Kidney (tissue), 14 donors: ENCODE measurements around the gene GULP1. TPM values are rescaled to one million over a fixed set of nuclear protein-coding genes. Genes with fewer than 3 reads are reported as not detected.

Experiments
- DNase-seq, 5 donors: peaks; one replicate each; pipeline ENCODE4 v3.0.0-alpha.2; 2013 to 2020
- FAIRE-seq: peaks from 2 replicates; lab custom pipeline; 2012; peaks lifted over from hg19 to GRCh38; lab: Jason Lieb, UNC
- H3K27ac ChIP-seq, 2 donors: one replicate each; pipeline ENCODE4 v1.7.0; 2013; ENCODE audit warnings: low read depth in 2 of 2, low read length in 2 of 2, inconsistent platforms in 1 of 2
- H3K27me3 ChIP-seq: one replicate; pipeline ENCODE4 v1.7.1; 2013; ENCODE audit warnings: low read length, inconsistent platforms; ENCODE audit not compliant: control insufficient read depth, insufficient read depth
- H3K36me3 ChIP-seq, 3 donors: one replicate each; pipeline versions ENCODE4 v1.7.0 to v1.7.1; 2013; ENCODE audit warnings: low read length in 3 of 3, control low read depth in 1 of 3, inconsistent platforms in 1 of 3; ENCODE audit not compliant: insufficient read depth in 3 of 3, control insufficient read depth in 2 of 3
- H3K4me1 ChIP-seq, 3 donors: one replicate each; pipeline versions ENCODE4 v1.7.0 to v1.7.1; 2013; ENCODE audit warnings: low read length in 3 of 3, inconsistent platforms in 1 of 3, low read depth in 1 of 3; ENCODE audit not compliant: control insufficient read depth in 2 of 3, insufficient read depth in 2 of 3
- H3K4me3 ChIP-seq, 3 donors: one replicate each; pipeline versions ENCODE4 v1.7.0 to v1.8.1; 2013; ENCODE audit warnings: low read length in 3 of 3, control low read depth in 1 of 3, inconsistent platforms in 1 of 3
- H3K9ac ChIP-seq, 3 donors: one replicate each; pipeline versions ENCODE4 v1.7.0 to v1.7.1; 2013; ENCODE audit warnings: low read length in 3 of 3, control low read depth in 1 of 3, inconsistent platforms in 1 of 3
- H3K9me3 ChIP-seq, 3 donors: one replicate each; pipeline versions ENCODE4 v1.7.0 to v1.7.1; 2013; ENCODE audit warnings: low read length in 3 of 3, control low read depth in 1 of 3, inconsistent platforms in 1 of 3; ENCODE audit not compliant: control insufficient read depth in 2 of 3, insufficient read depth in 1 of 3
- intact Hi-C: fragments of 100-400 bp; cut with DNase I; formaldehyde crosslinking; loops from one replicate; pipeline ENCODE4 v1.11.1; 2022
- polyA plus RNA-seq: library from polyadenylated mRNA; stranded (reverse); fragments of 350-450 nt; fragmentation: Illumina TruSeq; extraction: RNeasy Lipid Tissue Mini Kit (QIAGEN cat#74804); gene quantifications from one replicate; pipeline ENCODE4 v1.2.3, GENCODE V29; 2014; ENCODE audit warnings: low read depth, low replicate concordance; ENCODE audit not compliant: insufficient read depth
- total RNA-seq: library from RNA; stranded (reverse); fragmentation: NEBNext Ultra II Directional; extraction: Animal tissue kit (Norgen Biotek cat#: 25700); gene quantifications from one replicate; pipeline ENCODE4 v1.2.1, GENCODE V29; 2021
- TF ChIP-seq, protein P1 (sequence below): IDR thresholded peaks from 3 replicates; pipeline ENCODE4 v1.5.1; 2012; ENCODE audit warnings: mild to moderate bottlenecking, moderate library complexity, borderline replicate concordance; ENCODE audit not compliant: insufficient read depth; ENCODE audit errors: extremely low read depth
- donor health status: control.
- donor health status: control.
- donor health status: control.
- donor health status: control.
- donor health status: control.
- donor health status: DM: yes; HTN: yes; CAD: no.
- donor health status: Normal renal cell carcinoma (clear cell type).

GULP1 gene
- total and polyA plus RNA-seq, 2 donors from 2014 or later, result 12.2 to 34.4 TPM

DNA sequence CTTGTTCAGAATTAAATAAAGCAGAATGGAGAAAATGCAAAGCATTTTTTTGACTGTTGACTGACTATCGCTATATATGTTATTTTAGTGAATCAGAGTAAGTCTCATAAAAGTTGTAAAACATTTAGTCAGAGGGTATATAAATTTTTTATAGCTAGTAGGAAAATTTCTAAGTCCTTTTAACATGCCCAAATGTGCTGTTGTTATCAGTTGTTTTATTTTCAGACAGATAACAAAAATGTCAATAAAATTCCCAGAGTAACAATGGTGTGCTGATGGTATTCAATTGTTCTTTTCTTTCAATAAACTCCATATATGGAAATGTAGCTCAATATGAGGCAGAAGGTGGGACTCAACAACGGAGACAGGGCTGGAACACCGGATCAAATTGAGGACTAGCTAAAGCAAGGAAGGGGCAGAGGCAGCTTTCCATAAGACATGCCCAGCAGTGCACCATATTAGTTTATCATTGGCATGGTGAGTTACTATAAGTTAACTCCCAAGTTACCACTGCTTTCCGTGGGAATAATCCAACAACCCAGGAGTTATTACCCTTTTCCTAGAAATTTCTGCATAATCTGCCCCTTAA is 26.6 kb downstream of the GULP1 start:
- peaks cover 0 to 6% (median 0%) of the 10 kb centered on the region in 3 donors for H3K9me3 ChIP-seq
- no peaks in the 10 kb centered on the region for H3K27me3 ChIP-seq
- intact Hi-C loops, result no loop called here
- H3K27ac ChIP-seq, result no peak overlapping the region
- no peaks in the 10 kb centered on the region for H3K36me3 ChIP-seq
- TF ChIP-seq, protein P1, sequence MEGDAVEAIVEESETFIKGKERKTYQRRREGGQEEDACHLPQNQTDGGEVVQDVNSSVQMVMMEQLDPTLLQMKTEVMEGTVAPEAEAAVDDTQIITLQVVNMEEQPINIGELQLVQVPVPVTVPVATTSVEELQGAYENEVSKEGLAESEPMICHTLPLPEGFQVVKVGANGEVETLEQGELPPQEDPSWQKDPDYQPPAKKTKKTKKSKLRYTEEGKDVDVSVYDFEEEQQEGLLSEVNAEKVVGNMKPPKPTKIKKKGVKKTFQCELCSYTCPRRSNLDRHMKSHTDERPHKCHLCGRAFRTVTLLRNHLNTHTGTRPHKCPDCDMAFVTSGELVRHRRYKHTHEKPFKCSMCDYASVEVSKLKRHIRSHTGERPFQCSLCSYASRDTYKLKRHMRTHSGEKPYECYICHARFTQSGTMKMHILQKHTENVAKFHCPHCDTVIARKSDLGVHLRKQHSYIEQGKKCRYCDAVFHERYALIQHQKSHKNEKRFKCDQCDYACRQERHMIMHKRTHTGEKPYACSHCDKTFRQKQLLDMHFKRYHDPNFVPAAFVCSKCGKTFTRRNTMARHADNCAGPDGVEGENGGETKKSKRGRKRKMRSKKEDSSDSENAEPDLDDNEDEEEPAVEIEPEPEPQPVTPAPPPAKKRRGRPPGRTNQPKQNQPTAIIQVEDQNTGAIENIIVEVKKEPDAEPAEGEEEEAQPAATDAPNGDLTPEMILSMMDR, result no peak
- no peak for FAIRE-seq
- no peak overlapping the region for H3K9ac ChIP-seq
- peaks cover 0 to 3% (median 0%) of the 10 kb centered on the region in 3 donors for H3K4me1 ChIP-seq
- H3K4me3 ChIP-seq, result no peak overlapping the region
- no peak for DNase-seq

DNA sequence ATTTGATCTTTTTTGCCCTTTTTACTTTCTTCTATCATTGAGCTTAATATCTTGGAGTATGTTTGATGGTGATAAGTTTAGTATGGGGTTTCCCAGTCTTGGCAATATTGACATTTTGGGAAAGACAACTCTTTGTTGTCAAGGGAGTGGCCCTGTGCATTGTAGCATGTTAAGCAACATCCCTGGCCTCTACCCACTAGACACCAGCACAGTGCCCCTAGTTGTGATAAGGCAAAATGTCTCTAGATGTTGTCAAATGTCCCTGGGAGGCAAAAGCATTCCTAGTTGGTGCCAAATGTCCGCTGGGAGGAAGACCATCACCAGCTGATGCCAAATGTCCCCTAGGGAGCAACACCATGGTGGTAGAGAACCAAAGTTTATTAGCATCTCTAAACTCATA is 28.2 kb downstream of the GULP1 start:
- H3K4me3 ChIP-seq, result no peak overlapping the region
- H3K9ac ChIP-seq, result no peak overlapping the region
- H3K36me3 ChIP-seq, result no peaks in the 10 kb centered on the region
- TF ChIP-seq, protein P1, result no peak
- no peak for DNase-seq
- H3K4me1 ChIP-seq, result peaks cover 0 to 3% (median 0%) of the 10 kb centered on the region in 3 donors
- no peaks in the 10 kb centered on the region for H3K27me3 ChIP-seq
- no peak overlapping the region for H3K27ac ChIP-seq
- FAIRE-seq, result no peak
- intact Hi-C loops, result no loop called here
- peaks cover 0 to 4% (median 0%) of the 10 kb centered on the region in 3 donors for H3K9me3 ChIP-seq

DNA sequence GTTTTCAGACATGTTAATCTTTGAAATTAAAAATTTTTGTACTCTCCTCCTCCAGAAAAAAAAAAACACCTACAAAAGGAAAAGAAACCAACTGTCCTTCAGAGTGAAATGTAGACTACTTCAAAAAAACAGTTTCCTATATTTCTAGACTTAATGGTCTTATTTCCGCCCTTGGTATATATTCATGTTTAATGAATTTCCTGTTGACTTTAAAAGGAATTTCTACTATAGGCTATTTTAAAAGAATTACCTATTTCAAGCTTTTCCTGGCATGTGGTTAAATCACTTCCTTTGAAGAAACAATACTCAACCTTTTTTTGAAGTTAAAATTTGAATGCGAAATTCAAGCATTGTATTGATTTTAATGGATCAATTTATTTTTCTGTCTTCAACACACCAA is 29.2 kb downstream of the GULP1 start:
- H3K4me3 ChIP-seq, result no peak overlapping the region
- no peaks in the 10 kb centered on the region for H3K27me3 ChIP-seq
- peaks cover 0 to 3% (median 0%) of the 10 kb centered on the region in 3 donors for H3K4me1 ChIP-seq
- intact Hi-C loops, result no loop called here
- no peak for FAIRE-seq
- no peak for DNase-seq
- no peak overlapping the region for H3K9ac ChIP-seq
- peaks cover 0 to 4% (median 0%) of the 10 kb centered on the region in 3 donors for H3K9me3 ChIP-seq
- no peaks in the 10 kb centered on the region for H3K36me3 ChIP-seq
- no peak overlapping the region for H3K27ac ChIP-seq
- TF ChIP-seq, protein P1, result no peak
